GM04503 (cell line): Measurements from ENCODE around the gene CTNND2.
"Not testable (repeated sequence)": the region's sequence is repeated elsewhere in the genome, so short reads cannot be mapped to it uniquely, and the experiment has no call there.

ENCODE experiments used
- DNase-seq: peaks from one replicate; pipeline ENCODE4 v3.0.0-alpha.2; 2012; ENCODE audit warnings: low read depth

CTNND2 gene

GRCh38 chr5:11449966-11450365 lies 454.3 kb downstream of the CTNND2 start:
- no peak for DNase-seq

GRCh38 chr5:11449217-11449616 lies 455.0 kb downstream of the CTNND2 start:
- DNase-seq = no peak

GRCh38 chr5:11443831-11444230 lies 460.4 kb downstream of the CTNND2 start:
- DNase-seq = no peak

GRCh38 chr5:11432116-11432515 lies 472.1 kb downstream of the CTNND2 start:
- DNase-seq = no peak

GRCh38 chr5:11429254-11429653 lies 475.0 kb downstream of the CTNND2 start:
- no peak for DNase-seq

GRCh38 chr5:11427569-11427968 lies 476.7 kb downstream of the CTNND2 start:
- DNase-seq = no peak

- no peak for DNase-seq
Measured at GRCh38 chr5:11426442-11426841, 477.8 kb downstream of the CTNND2 start.

GRCh38 chr5:11422342-11422741 lies 481.9 kb downstream of the CTNND2 start:
- DNase-seq = no peak

- no peak for DNase-seq
Measured at GRCh38 chr5:11420969-11421368, 483.3 kb downstream of the CTNND2 start.

GRCh38 chr5:11415751-11416150 lies 488.5 kb downstream of the CTNND2 start:
- no peak for DNase-seq

GRCh38 chr5:11414732-11415131 lies 489.5 kb downstream of the CTNND2 start:
- not testable (repeated sequence) for DNase-seq

- DNase-seq = no peak
Measured at GRCh38 chr5:11411621-11412020, 492.6 kb downstream of the CTNND2 start.

- no peak for DNase-seq
Measured at GRCh38 chr5:11407556-11408145, 496.6 kb downstream of the CTNND2 start.

GRCh38 chr5:11400316-11400715 lies 503.9 kb downstream of the CTNND2 start:
- no peak for DNase-seq

- no peak for DNase-seq
Measured at GRCh38 chr5:11398728-11399127, 505.5 kb downstream of the CTNND2 start.

- DNase-seq = no peak
Measured at GRCh38 chr5:11397549-11397948, 506.7 kb downstream of the CTNND2 start.

GRCh38 chr5:11396917-11397316 lies 507.3 kb downstream of the CTNND2 start:
- DNase-seq = no peak

GRCh38 chr5:11394933-11395332 lies 509.3 kb downstream of the CTNND2 start:
- no peak for DNase-seq

GRCh38 chr5:11390291-11390767 lies 513.9 kb downstream of the CTNND2 start:
- no peak for DNase-seq

- no peak for DNase-seq
Measured at GRCh38 chr5:11387382-11387781, 516.9 kb downstream of the CTNND2 start.

GRCh38 chr5:11386398-11386797 lies 517.8 kb downstream of the CTNND2 start:
- no peak for DNase-seq

GRCh38 chr5:11385901-11386293 lies 518.3 kb downstream of the CTNND2 start:
- no peak for DNase-seq

GRCh38 chr5:11385251-11385900 lies 518.9 kb downstream of the CTNND2 start:
- no peak for DNase-seq
